Measurements from ENCODE around the gene THOC2. TPM values are rescaled to one million over a fixed set of nuclear protein-coding genes. Genes with fewer than 3 reads are reported as not detected.
"Not testable (repeated sequence)": the region's sequence is repeated elsewhere in the genome, so short reads cannot be mapped to it uniquely, and the experiment has no call there.

Gene THOC2
- total and polyA plus RNA-seq, 2 experiments from 2014 or later = 47.8 to 53.4 TPM

GRCh38 chrX:123731987-123732669 is 724 bp downstream of the THOC2 start:
- peak overlapping the region; percentile 94 for H3K9ac ChIP-seq
- H3K9me3 ChIP-seq (ENCODE audit: low read depth) = no peaks in the 10 kb centered on the region
- 1% methylated on average over 27 to 30 of the region's 41 CpGs for WGBS, 2 experiments (ENCODE audit: low coverage in 1 of 2, low lambda C conversion rate in 2 of 2, missing lambda C conversion rate in 2 of 2)
- H3F3A ChIP-seq (ENCODE audit: insufficient read depth) = 0 out of 2 replicates have a peak, but pooled peaks cover 8% of the 10 kb centered on the region
- no peaks in the 10 kb centered on the region for H3K9me2 ChIP-seq (ENCODE audit: insufficient read depth)
- peaks cover 57% of the 10 kb centered on the region for H3K79me2 ChIP-seq (ENCODE audit: insufficient read depth)
- H3K27ac ChIP-seq = peak overlapping the region; percentile 87
- peak overlapping the region; percentile 81 for H3K4me3 ChIP-seq
- no peaks in the 10 kb centered on the region for H3K27me3 ChIP-seq (replicated peaks; ENCODE audit: insufficient read depth)
- H2AFZ ChIP-seq = peak overlapping the region; percentile 95
- in situ Hi-C loops (cut with MboI) = no loop called here
- peak overlapping the region; percentile 85 for H3K4me2 ChIP-seq (ENCODE audit: unreplicated experiment)
- H3K36me3 ChIP-seq (ENCODE audit: low read depth) = no peaks in the 10 kb centered on the region
- peak; percentile 72 for DNase-seq
- H4K20me1 ChIP-seq (ENCODE audit: insufficient read depth) = no peaks in the 10 kb centered on the region
- peaks cover 26% of the 10 kb centered on the region for H3K4me1 ChIP-seq (ENCODE audit: insufficient read depth)
- TF ChIP-seq EZH2phosphoT487 (IDR thresholded peaks at IDR 0.05; ENCODE audit: insufficient read depth, low read depth) (no peak), EZH2 (IDR thresholded peaks at IDR 0.05; ENCODE audit: insufficient read depth, poor library complexity, severe bottlenecking) (no peak)

- H3K36me3 ChIP-seq (ENCODE audit: low read depth) = no peaks in the 10 kb centered on the region
- no peaks in the 10 kb centered on the region for H3K27me3 ChIP-seq (replicated peaks; ENCODE audit: insufficient read depth)
- TF ChIP-seq EZH2 (IDR thresholded peaks at IDR 0.05; ENCODE audit: insufficient read depth, poor library complexity, severe bottlenecking) (no peak), EZH2phosphoT487 (IDR thresholded peaks at IDR 0.05; ENCODE audit: insufficient read depth, low read depth) (no peak)
- H3K4me1 ChIP-seq (ENCODE audit: insufficient read depth) = peaks cover 19% of the 10 kb centered on the region
- H3F3A ChIP-seq (ENCODE audit: insufficient read depth) = 0 out of 2 replicates have a peak, but pooled peaks cover 8% of the 10 kb centered on the region
- DNase-seq = peak; percentile 60
- no peaks in the 10 kb centered on the region for H4K20me1 ChIP-seq (ENCODE audit: insufficient read depth)
- in situ Hi-C loops (cut with MboI) = no loop called here
- peak overlapping the region; percentile 95; the same call in 1 of the 2 replicates for H2AFZ ChIP-seq
- H3K27ac ChIP-seq = peak overlapping the region; percentile 87
- WGBS, 2 experiments (ENCODE audit: low coverage in 1 of 2, low lambda C conversion rate in 2 of 2, missing lambda C conversion rate in 2 of 2) = 7 to 8% methylated on average over 16 of the region's 16 CpGs
- H3K4me3 ChIP-seq = peak overlapping the region; percentile 81
- H3K9ac ChIP-seq = peak overlapping the region; percentile 94
- H3K9me2 ChIP-seq (ENCODE audit: insufficient read depth) = no peaks in the 10 kb centered on the region
- H3K9me3 ChIP-seq (ENCODE audit: low read depth) = no peaks in the 10 kb centered on the region
- peaks cover 64% of the 10 kb centered on the region for H3K79me2 ChIP-seq (ENCODE audit: insufficient read depth)
- H3K4me2 ChIP-seq (ENCODE audit: unreplicated experiment) = peak overlapping the region; percentile 85
Measured at GRCh38 chrX:123731258-123731986, 1.4 kb downstream of the THOC2 start.

GRCh38 chrX:123728554-123728953 is 4.3 kb downstream of the THOC2 start:
- Histone ChIP-seq H2AFZ (no peak overlapping the region), H3K9ac (no peak overlapping the region)

GRCh38 chrX:123728016-123728415 is 4.8 kb downstream of the THOC2 start:
- Histone ChIP-seq H3K36me3 (ENCODE audit: low read depth) (no peaks in the 10 kb centered on the region), H3K4me1 (ENCODE audit: insufficient read depth) (0 out of 2 replicates have a peak, but pooled peaks cover 17% of the 10 kb centered on the region), H3K4me3 (no peak overlapping the region), H3K9ac (no peak overlapping the region), H3K79me2 (ENCODE audit: insufficient read depth) (peaks cover 98% of the 10 kb centered on the region), H3K4me2 (ENCODE audit: unreplicated experiment) (no peak overlapping the region), H3K9me3 (ENCODE audit: low read depth) (no peaks in the 10 kb centered on the region), H3K9me2 (ENCODE audit: insufficient read depth) (no peaks in the 10 kb centered on the region), H3F3A (ENCODE audit: insufficient read depth) (0 out of 2 replicates have a peak, but pooled peaks cover 8% of the 10 kb centered on the region), H4K20me1 (ENCODE audit: insufficient read depth) (no peaks in the 10 kb centered on the region), H3K27me3 (replicated peaks; ENCODE audit: insufficient read depth) (no peaks in the 10 kb centered on the region), H2AFZ (no peak overlapping the region), H3K27ac (no peak overlapping the region)
- WGBS, 2 experiments (ENCODE audit: low coverage in 1 of 2, low lambda C conversion rate in 2 of 2, missing lambda C conversion rate in 2 of 2) = 64 to 67% methylated on average over 3 of the region's 3 CpGs
- in situ Hi-C loops (cut with MboI) = no loop called here
- TF ChIP-seq EZH2phosphoT487 (IDR thresholded peaks at IDR 0.05; ENCODE audit: insufficient read depth, low read depth) = no peak
- TF ChIP-seq EZH2 (IDR thresholded peaks at IDR 0.05; ENCODE audit: insufficient read depth, poor library complexity, severe bottlenecking) = no peak
- no peak for DNase-seq

More at GRCh38 chrX:123728554-123728953, 4.3 kb downstream of the THOC2 start:
- H3K4me2 ChIP-seq (ENCODE audit: unreplicated experiment) = no peak overlapping the region
- DNase-seq = no peak
- H3K27ac ChIP-seq = no peak overlapping the region
- H3K36me3 ChIP-seq (ENCODE audit: low read depth) = no peaks in the 10 kb centered on the region
- H3K4me3 ChIP-seq = peak overlapping the region; percentile 5; the same call in 1 of the 2 replicates
- peaks cover 92% of the 10 kb centered on the region for H3K79me2 ChIP-seq (ENCODE audit: insufficient read depth)
- H4K20me1 ChIP-seq (ENCODE audit: insufficient read depth) = no peaks in the 10 kb centered on the region
- WGBS, 2 experiments (ENCODE audit: low coverage in 1 of 2, low lambda C conversion rate in 2 of 2, missing lambda C conversion rate in 2 of 2) = 45 to 54% methylated on average over 3 of the region's 3 CpGs
- H3K9me2 ChIP-seq (ENCODE audit: insufficient read depth) = no peaks in the 10 kb centered on the region
- H3K4me1 ChIP-seq (ENCODE audit: insufficient read depth) = 0 out of 2 replicates have a peak, but pooled peaks cover 17% of the 10 kb centered on the region
- in situ Hi-C loops (cut with MboI) = no loop called here
- H3K9me3 ChIP-seq (ENCODE audit: low read depth) = no peaks in the 10 kb centered on the region
- 0 out of 2 replicates have a peak, but pooled peaks cover 8% of the 10 kb centered on the region for H3F3A ChIP-seq (ENCODE audit: insufficient read depth)
- TF ChIP-seq EZH2 (IDR thresholded peaks at IDR 0.05; ENCODE audit: insufficient read depth, poor library complexity, severe bottlenecking) (no peak), EZH2phosphoT487 (IDR thresholded peaks at IDR 0.05; ENCODE audit: insufficient read depth, low read depth) (no peak)
- no peaks in the 10 kb centered on the region for H3K27me3 ChIP-seq (replicated peaks; ENCODE audit: insufficient read depth)

- H3K27ac ChIP-seq; H3K4me3 ChIP-seq; DNase-seq; H4K20me1 ChIP-seq (ENCODE audit: insufficient read depth); H3K27me3 ChIP-seq (replicated peaks; ENCODE audit: insufficient read depth); in situ Hi-C loops (cut with MboI); H3K9me2 ChIP-seq (ENCODE audit: insufficient read depth); H3K9me3 ChIP-seq (ENCODE audit: low read depth); H3K9ac ChIP-seq; H2AFZ ChIP-seq; H3F3A ChIP-seq (ENCODE audit: insufficient read depth); H3K4me1 ChIP-seq (ENCODE audit: insufficient read depth); H3K4me2 ChIP-seq (ENCODE audit: unreplicated experiment); H3K36me3 ChIP-seq (ENCODE audit: low read depth): not testable (repeated sequence)
- 100% methylated on average over 1 of the region's 1 CpG for WGBS, 2 experiments (ENCODE audit: low coverage in 1 of 2, low lambda C conversion rate in 2 of 2, missing lambda C conversion rate in 2 of 2)
- peaks cover 100% of the 10 kb centered on the region for H3K79me2 ChIP-seq (ENCODE audit: insufficient read depth)
Measured at GRCh38 chrX:123722193-123722592, 10.7 kb downstream of the THOC2 start.
